GM19395 (cell line): Measurements from ENCODE around the gene EEF1A1.
"Not testable (repeated sequence)": the region's sequence is repeated elsewhere in the genome, so short reads cannot be mapped to it uniquely, and the experiment has no call there.

Experiments used
- ATAC-seq: cut with Tn5 transposase; IDR thresholded peaks from one replicate; pipeline ENCODE4 v1.9.1; 2021; ENCODE audit warnings: mild to moderate bottlenecking, moderate library complexity; ENCODE audit not compliant: unreplicated experiment

EEF1A1 gene

GRCh38 chr6:73506246-73506645 lies 14.6 kb downstream of the EEF1A1 start:
- ATAC-seq: no peak

GRCh38 chr6:73505705-73506104 lies 15.1 kb downstream of the EEF1A1 start:
- not testable (repeated sequence) for ATAC-seq

GRCh38 chr6:73505142-73505541 lies 15.7 kb downstream of the EEF1A1 start:
- no peak for ATAC-seq

- no peak for ATAC-seq
Measured at GRCh38 chr6:73504160-73504559, 16.7 kb downstream of the EEF1A1 start.

GRCh38 chr6:73503027-73503772 lies 17.6 kb downstream of the EEF1A1 start:
- no peak for ATAC-seq

GRCh38 chr6:73497915-73498314 lies 22.9 kb downstream of the EEF1A1 start:
- ATAC-seq: no peak

- ATAC-seq: no peak
Measured at GRCh38 chr6:73491377-73491776, 29.5 kb downstream of the EEF1A1 start.

DNA sequence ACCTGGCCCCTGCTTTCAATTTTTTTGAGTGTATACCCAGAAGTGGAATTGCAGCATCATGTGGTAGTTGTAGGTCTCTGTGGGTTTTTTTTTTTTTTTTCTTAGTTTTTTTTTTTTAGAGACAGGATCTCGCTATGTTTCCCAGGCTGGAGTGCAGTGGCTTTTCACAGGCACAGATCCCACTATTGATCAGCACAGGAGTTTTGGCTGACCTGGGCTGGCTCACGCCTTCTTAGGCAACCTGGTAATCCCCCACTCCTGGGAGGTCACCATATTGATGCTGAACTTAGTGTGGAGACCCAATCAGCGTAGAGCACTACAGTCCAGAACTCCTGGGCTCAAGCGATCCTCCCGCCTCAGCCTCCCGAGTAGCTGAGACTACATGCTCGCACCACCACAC lies 33.4 kb downstream of the EEF1A1 start:
- ATAC-seq: no peak

- no peak for ATAC-seq
Measured at GRCh38 chr6:73484438-73484837, 36.4 kb downstream of the EEF1A1 start.

DNA sequence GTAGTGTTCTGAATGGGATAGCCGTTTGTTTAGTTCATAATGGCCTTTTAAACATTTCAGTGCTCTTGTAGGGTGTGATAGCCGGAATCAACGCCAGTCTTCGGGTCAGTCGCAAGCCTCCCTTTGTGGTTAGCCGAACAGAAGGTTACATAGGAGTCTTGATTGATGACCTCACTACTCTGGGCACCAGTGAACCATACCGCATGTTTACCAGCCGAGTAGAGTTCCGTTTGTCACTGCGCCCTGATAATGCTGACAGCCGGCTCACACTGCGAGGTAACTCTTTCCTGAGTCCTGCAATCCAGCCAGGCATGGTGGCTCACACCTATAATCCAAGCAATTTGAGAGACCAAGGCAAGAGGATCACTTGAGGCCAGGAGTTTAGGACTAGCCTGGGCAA lies 38.9 kb downstream of the EEF1A1 start:
- no peak for ATAC-seq

GRCh38 chr6:73477407-73477806 lies 43.4 kb downstream of the EEF1A1 start:
- no peak for ATAC-seq

DNA sequence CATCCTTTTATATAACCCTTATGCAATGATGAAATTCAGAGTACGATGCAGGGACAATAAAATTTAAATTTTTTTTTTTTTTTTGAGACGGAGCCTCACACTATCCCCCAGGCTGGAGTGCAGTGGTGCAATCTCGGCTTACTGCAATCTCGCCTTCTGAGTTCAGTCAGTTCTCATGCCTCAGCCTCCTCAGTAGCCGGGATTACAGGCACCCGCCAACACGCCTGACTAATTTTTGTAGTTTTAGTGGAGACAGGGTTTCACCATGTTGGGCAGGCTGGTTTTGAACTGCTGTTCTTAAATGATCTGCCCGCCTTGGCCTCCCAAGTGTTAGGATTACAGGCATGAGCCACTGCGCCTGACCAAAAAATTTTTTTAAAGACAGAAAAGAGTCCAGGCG lies 44.1 kb downstream of the EEF1A1 start:
- ATAC-seq: no peak

GRCh38 chr6:73471686-73472290 lies 49.0 kb downstream of the EEF1A1 start:
- peak; percentile 97 for ATAC-seq
